Gastroesophageal sphincter (tissue), 4 donors: Measurements from ENCODE around the gene PCSK5. TPM values are rescaled to one million over a fixed set of nuclear protein-coding genes. Genes with fewer than 3 reads are reported as not detected.
A peak's percentile ranks its signal among the peaks of the same experiment; 100 is the strongest.

Experiments used
- ATAC-seq: fragments of 150-250 bp; one replicate; pipeline ENCODE4 v1.9.1; 2016; ENCODE audit warnings: mild to moderate bottlenecking, moderate library complexity
- H3K27ac ChIP-seq, 4 donors: fragments of 200-600 bp; sonication (generic) in 3 of 4; 1 replicate in 3 of 4; 2 replicates in 1 of 4; pipeline ENCODE4 v1.5.1; 2016 to 2019
- H3K27me3 ChIP-seq: fragments of 200-600 bp; sonication (generic); one replicate; pipeline ENCODE4 v1.5.1; 2019
- H3K36me3 ChIP-seq, 2 donors: fragments of 200-600 bp; sonication (generic); one replicate each; pipeline ENCODE4 v1.5.1; 2019; ENCODE audit warnings: control low read depth in 1 of 2
- H3K4me1 ChIP-seq, 3 donors: fragments of 200-600 bp; sonication (generic); 1 replicate in 2 of 3; 2 replicates in 1 of 3; pipeline ENCODE4 v1.5.1; 2016 to 2019; ENCODE audit warnings: control low read depth in 2 of 3
- H3K4me3 ChIP-seq, 2 donors: fragments of 200-600 bp; sonication (generic); one replicate each; pipeline ENCODE4 v1.5.1; 2019; ENCODE audit warnings: mild to moderate bottlenecking in 1 of 2, moderate library complexity in 1 of 2
- H3K9me3 ChIP-seq, 3 donors: fragments of 200-600 bp; sonication (generic); one replicate each; pipeline ENCODE4 v1.5.1; 2017 to 2019; ENCODE audit warnings: control low read depth in 2 of 3
- CTCF ChIP-seq, 4 experiments: fragments of 200-600 bp in 2 of 4; fragments of 450-650 bp in 2 of 4; sonication (generic) in 1 of 4; IDR thresholded peaks; one replicate each; pipeline ENCODE4 v1.5.1; 2017 to 2019; ENCODE audit warnings: antibody characterized with exemption in 4 of 4, mild to moderate bottlenecking in 2 of 4, moderate library complexity in 2 of 4
- EP300 ChIP-seq: sonication (generic); formaldehyde crosslinking; IDR thresholded peaks from one replicate; pipeline ENCODE4 v1.6.1; 2017; ENCODE audit warnings: antibody characterized with exemption, mild to moderate bottlenecking
- POLR2A ChIP-seq, 2 donors: fragments of 450-650 bp; IDR thresholded peaks; one replicate each; pipeline ENCODE4 v1.6.1; 2017; ENCODE audit warnings: antibody characterized with exemption in 2 of 2, mild to moderate bottlenecking in 2 of 2, moderate library complexity in 1 of 2
- POLR2AphosphoS5 ChIP-seq: sonication (generic); formaldehyde crosslinking; IDR thresholded peaks from one replicate; pipeline ENCODE4 v1.6.1; 2017; ENCODE audit warnings: antibody characterized with exemption
- WGBS, 2 donors: methylation state at CpG; one replicate each; pipeline ENCODE4 v1.1.5; 2018; ENCODE audit warnings: low coverage in 1 of 2; 5-methylcytosine and 5-hydroxymethylcytosine counted together
- total RNA-seq, 4 donors: library from RNA; depleted of rRNA; stranded (reverse); fragments of >200 nt; gene quantifications; one replicate each; pipeline ENCODE4 v1.1.0, GENCODE V29; 2016

Gene PCSK5
- total RNA-seq, 4 donors from 2014 or later: 20.1 to 37.3 (median 28.1) TPM

GRCh38 chr9:76158713-76159112, 268.2 kb downstream of the PCSK5 start:
- WGBS, 2 donors: 100% methylated on average over 5 of the region's 7 CpGs; no CpG with 5 or more reads in 1 of the 2 donors

GRCh38 chr9:76159293-76159926, 268.9 kb downstream of the PCSK5 start:
- no peak overlapping the region for H3K27ac ChIP-seq
- 88 to 97% methylated on average over 4 to 10 of the region's 11 CpGs for WGBS, 2 donors
- peaks cover 0 to 24% (median 9%) of the 10 kb centered on the region in 3 donors for H3K4me1 ChIP-seq
- no peak overlapping the region for H3K4me3 ChIP-seq
- H3K9me3 ChIP-seq: no peaks in the 10 kb centered on the region
- TF ChIP-seq CTCF (IDR thresholded peaks at IDR 0.05) (no peak), POLR2A (IDR thresholded peaks at IDR 0.05) (no peak), POLR2AphosphoS5 (no peak), EP300 (no peak)
- peaks cover 0 to 28% of the 10 kb centered on the region in 2 donors for H3K36me3 ChIP-seq
- no peak for ATAC-seq
- H3K27me3 ChIP-seq: no peaks in the 10 kb centered on the region

More at GRCh38 chr9:76158713-76159112, 268.2 kb downstream of the PCSK5 start:
- Histone ChIP-seq H3K4me3 (no peak overlapping the region), H3K27me3 (no peaks in the 10 kb centered on the region), H3K9me3 (no peaks in the 10 kb centered on the region), H3K4me1 (peaks cover 0 to 24% (median 9%) of the 10 kb centered on the region in 3 donors), H3K36me3 (peaks cover 0 to 28% of the 10 kb centered on the region in 2 donors), H3K27ac (no peak overlapping the region)
- TF ChIP-seq POLR2A (IDR thresholded peaks at IDR 0.05): no peak
- TF ChIP-seq CTCF (IDR thresholded peaks at IDR 0.05): no peak
- no peak for TF ChIP-seq POLR2AphosphoS5
- no peak for TF ChIP-seq EP300
- ATAC-seq: no peak

GRCh38 chr9:76161106-76161505, 270.6 kb downstream of the PCSK5 start:
- no peak overlapping the region for H3K4me3 ChIP-seq

GRCh38 chr9:76161541-76161940, 271.1 kb downstream of the PCSK5 start:
- H3K9me3 ChIP-seq: no peaks in the 10 kb centered on the region
- H3K36me3 ChIP-seq: peaks cover 0 to 28% of the 10 kb centered on the region in 2 donors
- WGBS, 2 donors: 23 to 30% methylated on average over 5 to 7 of the region's 13 CpGs
- H3K27ac ChIP-seq: peak overlapping the region in 3 of 4 donors; percentile 8 to 58 (median 48)
- TF ChIP-seq POLR2A (IDR thresholded peaks at IDR 0.05) (no peak), POLR2AphosphoS5 (peak; percentile 23), EP300 (no peak)
- no peaks in the 10 kb centered on the region for H3K27me3 ChIP-seq
- no peak overlapping the region for H3K4me3 ChIP-seq
- H3K4me1 ChIP-seq: peaks cover 0 to 35% (median 9%) of the 10 kb centered on the region in 3 donors
- ATAC-seq: peak; percentile 77

More at GRCh38 chr9:76161106-76161505, 270.6 kb downstream of the PCSK5 start:
- WGBS, 2 donors: 34 to 41% methylated on average over 3 to 5 of the region's 5 CpGs
- H3K27me3 ChIP-seq: no peaks in the 10 kb centered on the region
- H3K27ac ChIP-seq: peak overlapping the region in 3 of 4 donors; percentile 8 to 58 (median 48)
- peaks cover 0 to 30% (median 9%) of the 10 kb centered on the region in 3 donors for H3K4me1 ChIP-seq
- TF ChIP-seq CTCF (IDR thresholded peaks at IDR 0.05): no peak
- TF ChIP-seq POLR2AphosphoS5: no peak
- no peak for TF ChIP-seq EP300
- TF ChIP-seq POLR2A (IDR thresholded peaks at IDR 0.05): no peak
- no peak for ATAC-seq
- H3K9me3 ChIP-seq: no peaks in the 10 kb centered on the region
- peaks cover 0 to 28% of the 10 kb centered on the region in 2 donors for H3K36me3 ChIP-seq

- TF ChIP-seq CTCF (IDR thresholded peaks at IDR 0.05) (no peak), EP300 (no peak), POLR2AphosphoS5 (no peak), POLR2A (IDR thresholded peaks at IDR 0.05) (no peak)
- no peak overlapping the region for H3K4me3 ChIP-seq
- 40 to 55% methylated on average over 1 to 2 of the region's 4 CpGs for WGBS, 2 donors
- H3K27ac ChIP-seq: peak overlapping the region in 3 of 4 donors; percentile 8 to 58 (median 48)
- no peaks in the 10 kb centered on the region for H3K27me3 ChIP-seq
- H3K36me3 ChIP-seq: peaks cover 0 to 28% of the 10 kb centered on the region in 2 donors
- H3K4me1 ChIP-seq: peaks cover 0 to 39% (median 9%) of the 10 kb centered on the region in 3 donors
- ATAC-seq: peak; percentile 6
- no peaks in the 10 kb centered on the region for H3K9me3 ChIP-seq
These were observed 271.7 kb downstream of the PCSK5 start for GRCh38 chr9:76162086-76162730.
